NB4 (cell line): ENCODE results near the gene RBM19.

Experiments used
- CTCF ChIP-seq: IDR thresholded peaks from one replicate; pipeline ENCODE4 v1.5.1; 2012; ENCODE audit warnings: low read depth, low read length
- MAX ChIP-seq: IDR thresholded peaks from 2 replicates; pipeline ENCODE4 v1.6.1; 2011; ENCODE audit warnings: low read depth, low read length
- MYC ChIP-seq: IDR thresholded peaks from 2 replicates; pipeline ENCODE4 v1.6.1; 2011; ENCODE audit warnings: low read depth, low read length
- POLR2A ChIP-seq: IDR thresholded peaks from 2 replicates; pipeline ENCODE4 v1.6.1; 2011; ENCODE audit warnings: mild to moderate bottlenecking; ENCODE audit not compliant: insufficient read length; ENCODE audit errors: extremely low read depth

- no peak for TF ChIP-seq CTCF
- no peak for TF ChIP-seq POLR2A
- no peak for TF ChIP-seq MYC
- no peak for TF ChIP-seq MAX
Measured at GRCh38 chr12:113783811-113784210, 182.3 kb downstream of the RBM19 start.
